HG03025 (cell line): ENCODE data around the gene ZBTB11.
"Not testable (repeated sequence)": the region's sequence is repeated elsewhere in the genome, so short reads cannot be mapped to it uniquely, and the experiment has no call there.

Experiments used
- ATAC-seq: cut with Tn5 transposase; IDR thresholded peaks from one replicate; pipeline ENCODE4 v1.9.1; 2021; ENCODE audit warnings: mild to moderate bottlenecking, moderate library complexity; ENCODE audit not compliant: unreplicated experiment, low FRiP score

The ZBTB11 gene

DNA sequence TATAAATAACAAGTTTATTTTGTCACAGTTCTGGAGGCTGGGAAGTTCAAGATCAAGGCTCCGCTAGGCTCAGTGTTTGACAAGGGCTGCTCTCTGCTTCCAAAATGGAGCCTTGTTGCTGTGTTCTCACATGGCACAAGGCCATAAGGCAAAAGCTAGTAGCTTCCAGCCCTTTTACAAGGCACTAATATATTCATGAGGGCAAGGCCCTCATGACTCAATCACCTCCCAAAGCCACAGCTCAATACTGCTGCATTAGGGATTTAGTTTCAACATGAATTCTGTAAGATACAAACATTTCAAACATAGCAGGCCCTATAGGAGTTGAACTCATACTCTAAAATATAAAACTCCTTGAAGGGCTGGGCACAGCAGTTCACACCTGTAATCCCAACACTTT lies 30.2 kb downstream of the ZBTB11 start:
- no peak for ATAC-seq

DNA sequence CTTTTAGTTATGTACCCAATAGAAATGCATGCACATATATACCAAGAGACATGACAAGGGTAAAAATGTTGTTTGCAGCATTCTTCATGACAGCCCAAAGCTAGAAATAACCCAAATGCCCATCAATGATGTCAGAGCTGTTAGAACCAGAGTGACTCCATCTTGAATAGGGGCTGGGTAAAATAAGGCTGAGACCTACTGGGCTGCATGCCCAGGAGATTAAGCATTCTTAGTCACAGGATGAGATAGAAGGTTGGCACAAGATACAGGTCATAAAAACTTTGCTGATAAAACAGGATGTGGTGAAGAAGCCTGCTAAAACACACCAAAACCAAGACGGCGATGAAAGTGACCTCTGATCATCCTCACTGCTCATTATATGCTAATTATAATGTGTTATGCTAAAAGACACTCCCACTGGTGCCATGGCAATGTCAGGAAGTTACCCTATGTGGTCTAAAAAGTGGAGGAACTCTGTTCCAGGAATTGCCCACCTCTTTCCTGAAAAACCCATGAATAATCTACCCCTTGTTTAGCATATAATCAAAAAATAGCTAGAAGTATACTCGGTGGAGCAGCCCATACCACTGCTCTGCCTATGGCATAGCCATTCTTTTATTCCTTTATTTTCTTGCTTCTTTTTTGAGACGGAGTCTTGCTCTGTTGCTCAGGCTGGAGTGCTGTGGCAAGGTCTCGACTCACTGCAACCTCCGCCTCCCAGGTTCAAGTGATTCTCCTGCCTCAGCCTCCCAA lies 32.9 kb downstream of the ZBTB11 start:
- ATAC-seq = no peak

DNA sequence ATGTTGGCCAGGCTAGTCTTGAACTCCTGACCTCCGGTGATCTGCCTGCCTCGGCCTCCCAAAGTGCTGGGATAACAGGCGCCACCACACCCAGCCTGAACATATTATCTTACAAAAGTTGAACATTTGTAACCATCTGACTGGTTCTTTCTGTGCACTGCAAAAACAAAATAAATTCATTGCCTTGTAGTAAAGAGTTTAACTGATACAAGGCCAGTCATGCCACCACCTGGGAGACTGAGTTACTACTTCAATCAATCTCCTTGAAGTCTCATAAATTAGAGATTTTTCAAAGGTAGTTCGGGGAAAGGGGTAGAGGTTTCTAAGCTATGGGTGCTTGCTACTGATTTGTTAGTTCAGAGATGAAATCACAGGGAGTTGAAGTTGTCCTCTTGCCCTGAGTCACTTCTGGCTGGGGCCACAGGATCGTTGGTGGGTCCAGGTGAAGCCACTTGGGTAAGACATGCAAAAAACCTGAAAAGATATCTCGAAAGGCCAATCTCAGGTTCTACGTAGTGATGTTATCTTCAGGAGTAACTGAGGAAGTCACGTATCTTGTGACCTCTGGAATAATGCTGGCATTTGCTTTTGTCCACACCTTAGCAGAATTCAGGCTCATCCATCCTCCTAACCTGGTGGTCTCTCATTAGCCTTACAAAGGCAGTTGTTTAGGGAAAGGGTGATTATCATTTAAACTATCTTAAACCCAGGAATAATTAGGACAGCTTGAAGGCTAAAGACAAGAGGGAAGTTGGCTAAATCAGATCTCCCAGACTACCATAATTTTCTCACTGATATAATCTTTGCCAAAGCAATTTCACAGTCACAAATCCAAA lies 33.7 kb downstream of the ZBTB11 start:
- ATAC-seq = no peak

DNA sequence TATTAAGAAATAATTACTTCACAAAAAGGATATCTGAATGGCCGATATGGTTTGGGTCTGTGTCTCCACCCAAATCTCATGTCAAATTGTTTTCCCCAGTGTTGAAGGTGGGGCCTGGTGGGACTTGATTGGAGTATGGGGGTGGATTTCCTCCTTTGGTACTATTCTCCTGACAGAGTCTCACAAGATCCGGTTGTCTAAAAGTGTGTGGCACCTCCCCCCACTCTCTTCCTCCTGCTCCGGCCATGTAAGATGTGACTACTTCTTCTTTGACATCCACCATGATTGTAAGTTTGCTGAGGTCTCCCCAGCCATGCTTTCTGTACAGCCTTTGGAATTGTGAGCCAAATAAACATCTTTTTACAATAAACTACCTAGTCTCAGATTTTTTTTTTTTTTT lies 34.5 kb downstream of the ZBTB11 start:
- ATAC-seq = no peak

DNA sequence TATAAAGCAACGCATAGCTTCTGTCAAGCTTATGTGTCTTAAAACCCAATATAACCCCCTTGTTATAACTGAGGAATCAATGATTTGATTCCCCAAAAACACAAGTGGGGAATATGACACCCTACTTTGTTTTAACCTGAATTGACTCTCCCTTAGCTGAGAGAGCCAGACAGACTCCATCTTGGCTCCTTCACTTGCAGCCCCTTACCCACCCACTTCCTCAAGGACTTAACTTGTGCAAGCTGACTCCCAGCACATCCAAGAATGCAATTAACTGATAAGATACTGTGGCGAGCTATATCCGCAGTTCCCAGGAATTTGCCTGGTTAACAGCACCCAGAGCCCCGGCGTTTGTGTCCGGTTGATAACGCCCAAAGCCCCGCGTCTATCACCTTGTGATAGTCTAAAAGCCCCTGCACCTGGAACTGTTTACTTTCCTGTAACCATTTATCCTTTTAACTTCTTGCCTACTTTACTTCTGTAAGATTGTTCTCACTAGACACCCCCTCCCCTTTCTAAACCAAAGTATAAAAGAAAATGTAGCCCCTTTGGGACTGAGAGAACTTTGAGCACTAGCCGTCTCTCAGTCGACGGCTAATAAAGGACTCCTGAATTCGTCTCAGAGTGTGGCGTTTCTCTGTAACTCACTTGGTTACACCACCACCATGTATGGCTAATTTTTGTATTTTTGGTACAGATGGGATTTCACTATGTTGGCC lies 35.4 kb downstream of the ZBTB11 start:
- ATAC-seq = not testable (repeated sequence)

DNA sequence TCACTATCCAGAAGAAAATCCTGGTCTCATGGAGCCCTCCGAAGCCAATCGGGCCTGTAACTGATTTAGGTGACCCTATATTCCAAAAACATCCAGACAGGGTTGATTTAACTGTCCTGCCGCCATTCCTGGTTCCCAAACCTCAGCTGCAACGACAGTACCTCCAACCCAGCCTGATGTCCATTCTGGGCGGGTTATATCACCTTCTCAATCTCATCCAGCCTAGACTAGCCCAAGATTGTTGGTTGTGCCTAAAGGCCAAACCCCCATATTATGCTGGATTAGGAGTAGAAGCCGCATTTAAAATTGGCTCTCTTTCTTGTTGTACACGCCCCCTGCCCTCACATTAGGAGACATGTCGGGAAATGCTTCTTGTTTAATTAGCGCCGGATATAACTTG lies 36.7 kb downstream of the ZBTB11 start:
- ATAC-seq = no peak

DNA sequence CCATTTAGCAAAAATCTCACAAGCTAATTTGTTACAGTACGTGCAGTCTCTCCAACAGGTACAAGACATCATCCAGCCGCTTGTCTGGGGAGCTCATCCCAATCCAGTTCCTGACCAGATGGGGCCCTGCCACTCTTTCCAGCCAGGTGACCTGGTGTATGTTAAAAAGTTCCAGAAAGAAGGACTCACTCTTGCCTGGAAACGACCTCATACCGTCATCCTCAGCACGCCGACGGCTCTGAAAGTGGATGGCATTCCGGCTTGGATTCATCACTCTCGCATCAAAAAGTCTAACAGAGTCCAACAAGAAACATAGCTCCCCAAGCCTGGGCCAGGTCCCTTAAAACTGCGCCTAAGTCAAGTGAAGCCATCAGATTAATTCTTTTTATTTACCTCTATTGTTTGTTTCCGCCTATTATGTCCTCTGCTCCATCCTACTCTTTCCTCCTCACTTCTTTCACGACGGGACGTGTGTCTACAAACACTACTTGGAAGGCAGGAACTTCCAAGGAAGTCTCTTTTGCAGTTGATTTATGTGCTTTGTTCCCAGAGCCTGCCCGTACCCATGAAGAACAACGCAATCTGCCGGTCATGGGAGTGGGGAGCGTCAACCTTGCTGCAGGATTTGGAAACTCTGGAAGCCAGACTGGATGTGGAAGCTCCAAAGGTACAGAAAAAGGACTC lies 37.5 kb downstream of the ZBTB11 start:
- ATAC-seq = no peak

DNA sequence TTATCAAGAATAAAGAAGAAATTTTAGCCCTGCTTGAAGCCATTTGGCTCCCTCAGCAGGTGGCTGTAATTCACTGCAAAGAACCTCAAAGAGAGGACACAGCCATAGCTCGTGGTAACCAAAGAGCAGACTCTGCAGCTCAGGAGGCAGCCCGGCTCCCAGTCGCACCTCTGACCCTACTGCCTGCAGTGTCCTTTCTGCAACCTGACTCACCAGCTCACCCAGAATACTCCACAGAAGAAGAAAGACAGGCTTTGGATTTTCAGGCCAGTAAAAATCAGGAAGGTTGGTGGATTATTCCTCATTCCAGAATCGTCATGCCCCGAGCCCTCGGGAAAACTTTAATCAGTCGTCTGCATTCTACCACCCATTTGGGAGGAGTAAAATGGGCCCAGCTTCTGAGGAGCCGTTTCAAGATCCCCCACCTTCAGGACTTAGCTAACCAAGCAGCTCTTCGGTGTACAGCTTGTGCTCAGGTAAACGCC lies 38.6 kb downstream of the ZBTB11 start:
- ATAC-seq = no peak

DNA sequence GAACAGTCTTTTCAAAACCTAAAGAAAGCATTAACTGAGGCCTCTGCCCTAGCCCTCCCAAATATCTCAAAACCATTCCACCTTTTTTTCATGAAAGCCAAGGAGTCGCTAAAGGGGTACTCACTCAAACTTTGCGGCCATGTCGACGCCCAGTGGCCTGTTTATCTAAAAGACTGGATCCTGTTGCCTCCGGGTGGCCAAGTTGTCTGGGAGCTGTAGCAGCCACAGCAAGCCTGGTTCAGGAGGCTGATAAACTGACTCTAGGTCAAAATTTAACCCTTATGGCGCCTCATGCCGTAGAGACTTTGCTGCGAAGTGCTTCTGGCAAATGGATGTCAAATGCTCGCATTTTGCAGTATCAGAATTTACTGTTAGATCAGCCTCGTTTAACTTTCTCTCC lies 39.5 kb downstream of the ZBTB11 start:
- ATAC-seq = no peak

DNA sequence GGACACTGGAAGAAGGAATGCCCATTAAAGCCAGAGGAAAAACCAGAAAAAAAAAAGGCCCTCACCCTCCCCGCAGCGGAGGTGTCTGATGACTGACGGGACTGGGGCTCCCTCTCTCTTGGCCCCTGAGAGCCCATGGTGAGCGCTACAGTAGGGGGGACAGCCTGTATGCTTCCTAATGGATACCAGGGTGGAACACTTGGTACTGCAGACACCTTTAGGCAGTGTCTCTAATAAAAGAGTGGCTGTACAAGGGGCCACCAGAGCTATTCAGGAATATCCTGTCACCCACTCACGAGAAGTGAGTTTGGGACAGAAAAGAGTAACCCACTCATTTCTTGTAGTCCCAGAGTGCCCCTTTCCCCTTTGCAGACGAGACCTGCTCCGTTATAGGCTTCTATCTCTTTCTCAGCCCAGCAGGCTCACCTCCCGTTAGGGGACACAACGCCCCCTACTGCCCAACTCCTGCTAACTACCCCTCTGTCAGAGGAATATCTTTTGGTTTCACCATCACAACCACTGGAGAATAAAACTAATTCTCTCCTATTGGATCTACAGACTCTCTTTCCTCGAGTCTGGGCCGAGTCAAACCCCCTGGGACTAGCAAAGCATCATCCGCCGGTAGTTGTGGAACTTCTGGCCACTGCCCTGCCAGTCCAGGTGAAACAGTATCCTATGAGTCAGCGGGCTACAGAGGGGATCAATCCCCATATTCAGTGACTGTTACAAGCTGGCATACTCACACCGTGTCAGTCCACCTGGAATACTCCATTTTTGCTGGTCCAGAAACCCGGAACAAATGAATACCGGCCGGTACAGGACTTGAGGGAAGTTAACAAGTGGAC lies 40.8 kb downstream of the ZBTB11 start:
- ATAC-seq = peak; percentile 80

DNA sequence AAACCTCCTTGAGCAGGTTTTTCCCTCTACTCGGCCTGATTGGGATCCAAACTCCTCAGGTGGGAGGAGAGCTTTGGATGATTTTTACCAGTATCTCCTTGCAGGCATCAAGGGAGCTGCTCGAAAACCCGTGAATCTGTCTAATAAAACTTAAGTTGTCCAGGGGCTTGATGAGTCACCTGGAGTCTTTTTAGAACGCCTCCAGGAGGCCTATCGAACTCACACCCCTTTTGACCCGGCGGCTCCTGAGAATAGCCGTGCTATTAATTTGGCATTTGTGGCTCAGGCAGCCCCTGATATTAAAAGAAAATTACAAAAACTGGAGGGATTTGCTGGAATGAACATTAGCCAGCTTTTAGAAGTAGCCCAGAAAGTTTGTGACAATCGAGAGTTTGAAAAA lies 41.6 kb downstream of the ZBTB11 start:
- ATAC-seq = no peak

DNA sequence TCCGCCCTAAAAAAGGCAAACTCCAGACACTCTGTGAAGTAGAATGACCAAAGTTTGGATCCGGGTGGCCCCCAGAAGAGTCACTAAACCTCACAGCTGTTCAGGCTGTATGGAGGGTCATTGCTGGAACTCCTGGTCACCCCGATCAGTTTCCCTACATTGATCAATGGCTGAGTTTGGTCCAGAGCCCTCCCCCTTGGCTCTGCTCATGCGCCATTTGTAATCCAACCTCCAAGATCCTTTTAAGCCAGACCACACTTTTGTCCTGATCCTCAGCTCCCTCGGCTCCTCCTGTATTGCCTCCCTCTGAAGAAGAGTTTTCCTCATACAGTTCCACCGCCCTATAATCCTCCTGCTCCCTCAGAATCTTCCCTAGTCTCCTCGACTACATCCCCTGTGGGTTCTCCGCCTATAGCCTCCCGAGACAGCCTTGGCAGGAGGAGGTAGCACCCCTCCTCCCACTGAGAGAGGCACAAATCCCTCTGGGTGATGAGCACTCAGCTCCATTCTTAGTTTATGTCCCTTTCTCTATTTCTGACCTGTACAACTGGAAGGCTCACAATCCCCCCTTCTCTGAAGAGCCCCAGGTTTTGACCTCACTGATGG lies 42.2 kb downstream of the ZBTB11 start:
- ATAC-seq = no peak

DNA sequence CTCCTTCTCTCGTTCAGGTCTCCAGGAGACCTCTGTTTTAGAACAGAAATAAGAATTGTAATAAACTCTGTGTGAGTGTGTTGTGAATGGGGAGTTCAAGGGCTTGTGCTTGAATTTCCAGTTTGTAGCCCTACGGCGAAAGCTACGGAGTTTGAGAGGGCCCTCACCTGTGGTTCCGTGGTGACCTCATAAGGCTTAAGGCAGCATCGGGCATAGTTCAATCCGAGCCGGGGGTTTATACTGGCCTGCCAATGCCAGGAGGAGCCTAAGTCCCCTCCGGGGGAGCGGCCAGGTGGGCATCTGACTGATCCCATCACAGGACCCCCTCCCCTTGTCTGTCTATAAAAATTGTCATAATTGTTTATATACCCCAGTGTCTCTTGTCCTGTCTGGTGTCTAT lies 43.7 kb downstream of the ZBTB11 start:
- ATAC-seq = no peak

DNA sequence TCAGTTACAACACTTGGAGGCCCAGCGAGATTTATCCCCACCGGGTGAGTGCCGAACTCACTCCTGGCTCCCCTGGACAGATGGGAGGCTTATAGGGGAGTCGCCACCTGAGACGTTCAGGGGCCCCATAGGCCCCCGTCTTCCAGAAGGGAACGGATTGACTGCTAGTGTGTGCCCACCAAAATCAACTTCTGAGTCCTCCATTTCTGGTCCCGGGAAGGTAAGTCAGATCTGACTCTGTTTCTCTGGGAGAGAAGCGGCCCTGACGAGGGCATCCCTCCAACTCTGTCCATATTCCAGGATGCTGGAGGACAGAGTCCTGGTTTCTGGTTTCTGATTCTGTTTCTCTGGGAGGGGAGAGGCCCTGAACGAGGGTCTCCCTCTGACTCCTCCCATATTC lies 44.3 kb downstream of the ZBTB11 start:
- ATAC-seq = no peak

DNA sequence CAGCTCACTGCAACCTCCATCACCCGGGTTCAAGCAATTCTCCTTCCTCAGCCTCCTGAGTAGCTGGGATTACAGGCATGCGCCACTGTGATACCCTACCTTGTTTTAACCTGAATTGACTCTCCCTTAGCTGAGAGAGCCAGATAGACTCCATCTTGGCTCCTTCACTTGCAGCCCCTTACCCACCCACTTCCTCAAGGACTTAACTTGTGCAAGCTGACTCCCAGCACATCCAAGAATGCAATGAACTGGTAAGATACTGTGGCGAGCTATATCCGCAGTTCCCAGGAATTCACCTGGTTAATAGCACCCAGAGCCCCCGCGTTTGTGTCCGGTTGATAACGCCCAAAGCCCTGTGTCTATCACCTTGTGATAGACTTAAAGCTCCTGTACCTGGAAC lies 45.0 kb downstream of the ZBTB11 start:
- ATAC-seq = not testable (repeated sequence)

DNA sequence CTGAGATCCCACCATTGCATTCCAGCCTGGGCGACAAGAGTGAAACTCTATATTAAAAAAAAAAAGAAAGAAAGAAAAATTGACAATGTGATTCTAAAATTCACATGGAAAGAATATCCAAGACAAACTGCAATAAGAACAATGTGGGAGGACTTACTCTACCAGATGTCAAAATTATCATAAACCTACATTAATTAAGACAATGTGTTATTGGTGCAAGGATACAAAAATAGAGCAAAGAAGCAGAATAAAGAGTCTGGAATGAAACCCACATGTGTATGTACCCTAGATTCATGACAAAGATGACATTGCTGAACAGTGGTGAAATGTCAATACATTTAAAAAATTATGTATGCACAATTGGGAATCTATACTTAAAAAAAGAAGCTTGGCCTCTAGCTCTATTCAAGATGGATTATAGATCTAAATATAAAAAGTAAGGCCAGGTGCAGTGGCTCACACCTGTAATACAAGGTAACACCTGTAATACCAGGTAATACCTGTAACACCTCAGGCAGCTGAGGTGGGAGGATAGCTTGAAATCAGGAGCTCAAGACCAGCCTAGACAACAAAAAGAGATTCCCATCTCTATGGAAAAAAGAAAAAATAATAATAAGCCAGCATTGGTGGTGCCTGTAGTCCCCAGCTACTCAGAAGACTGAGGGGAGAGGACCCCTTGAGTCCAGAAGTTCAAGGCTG lies 45.7 kb downstream of the ZBTB11 start:
- ATAC-seq = no peak

DNA sequence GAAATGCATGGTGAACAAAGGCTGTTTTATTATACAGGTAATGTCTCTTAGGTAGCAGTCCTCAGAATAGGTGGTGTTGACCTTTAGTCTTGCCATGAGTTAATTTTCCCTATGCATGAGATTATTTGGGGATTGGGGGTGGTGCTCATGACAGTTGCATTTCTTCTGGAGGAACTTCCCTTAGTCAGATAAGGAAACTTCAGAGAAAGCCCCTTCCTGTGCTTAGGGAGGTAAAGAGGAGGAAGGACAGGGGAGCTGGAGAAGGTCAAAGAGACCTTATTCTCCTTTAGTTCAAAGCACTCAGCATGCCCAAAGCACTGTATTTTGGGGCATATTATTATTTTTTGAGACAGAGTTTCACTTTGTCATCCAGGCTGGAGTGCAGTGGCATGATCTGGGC lies 47.7 kb downstream of the ZBTB11 start:
- no peak for ATAC-seq

DNA sequence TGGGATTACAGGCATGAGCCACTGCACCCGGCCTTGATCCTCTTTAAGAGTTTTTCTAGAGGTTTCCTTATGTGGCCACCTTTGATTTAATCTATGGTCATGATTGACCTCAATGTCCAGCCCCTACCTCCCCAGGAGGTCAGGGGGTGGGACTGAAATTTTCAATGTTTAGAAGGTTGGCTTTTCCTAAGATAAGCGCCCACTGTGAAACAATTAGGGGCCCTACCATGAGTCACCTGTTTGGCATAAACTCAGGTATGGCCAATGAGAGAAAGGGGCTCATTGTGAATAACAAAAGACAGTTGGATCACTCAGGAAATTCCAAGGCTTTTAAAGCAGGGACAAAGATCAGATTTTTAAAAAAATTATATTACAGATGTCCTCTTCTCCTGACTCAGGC lies 51.1 kb downstream of the ZBTB11 start:
- no peak for ATAC-seq

DNA sequence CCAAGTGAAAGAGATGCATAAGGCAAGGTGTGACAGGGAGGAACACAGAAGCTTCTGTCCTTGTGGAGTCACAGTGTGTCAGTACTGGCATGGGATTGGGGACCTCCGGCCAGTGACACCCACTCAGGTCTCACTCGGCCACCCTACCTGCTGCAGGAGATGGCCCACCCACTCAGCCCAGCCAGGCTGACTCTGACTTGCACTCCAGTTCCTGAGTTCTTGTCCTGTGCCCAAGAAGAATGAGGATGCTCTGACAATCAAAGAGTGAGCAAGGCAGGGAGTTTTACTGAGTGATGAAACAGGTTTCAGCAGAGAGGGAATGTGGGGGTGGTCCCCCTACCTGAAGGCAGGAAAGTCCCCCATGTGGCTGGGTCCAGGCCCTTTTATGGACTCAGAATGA lies 52.1 kb downstream of the ZBTB11 start:
- no peak for ATAC-seq
